WI38 (cell line): ENCODE measurements around the gene RAB8A.

Source experiments
- H3K4me3 ChIP-seq: 2 replicates; pipeline ENCODE4 v1.5.1; 2011; ENCODE audit warnings: low read depth, mild to moderate bottlenecking, control low read depth, low read length
- TF ChIP-seq, protein P1 (sequence below): IDR thresholded peaks from 2 replicates; pipeline ENCODE4 v1.5.1; 2012; ENCODE audit warnings: low read depth, mild to moderate bottlenecking, control low read depth, low read length

Gene RAB8A

DNA sequence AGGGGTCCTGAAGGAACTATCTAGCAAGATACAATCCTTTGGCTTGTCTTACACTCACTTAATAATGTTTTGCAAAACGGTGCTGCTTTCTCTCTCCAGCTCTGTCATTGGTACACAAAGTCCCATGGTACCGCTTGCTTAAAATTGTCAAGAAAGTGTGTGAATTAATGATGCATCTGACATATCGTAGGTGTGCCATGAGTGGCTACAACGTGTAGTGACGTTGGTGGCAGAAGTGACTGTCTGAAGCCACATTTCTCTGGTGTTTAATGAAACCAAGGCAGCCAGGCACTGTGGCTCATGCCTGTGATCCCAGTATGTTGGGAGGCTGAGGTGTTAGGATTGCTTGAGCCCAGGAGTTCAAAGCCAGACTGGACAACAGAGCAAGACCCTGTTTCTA lies 34.4 kb downstream of the RAB8A start:
- H3K4me3 ChIP-seq, result no peak overlapping the region
- TF ChIP-seq, protein P1, sequence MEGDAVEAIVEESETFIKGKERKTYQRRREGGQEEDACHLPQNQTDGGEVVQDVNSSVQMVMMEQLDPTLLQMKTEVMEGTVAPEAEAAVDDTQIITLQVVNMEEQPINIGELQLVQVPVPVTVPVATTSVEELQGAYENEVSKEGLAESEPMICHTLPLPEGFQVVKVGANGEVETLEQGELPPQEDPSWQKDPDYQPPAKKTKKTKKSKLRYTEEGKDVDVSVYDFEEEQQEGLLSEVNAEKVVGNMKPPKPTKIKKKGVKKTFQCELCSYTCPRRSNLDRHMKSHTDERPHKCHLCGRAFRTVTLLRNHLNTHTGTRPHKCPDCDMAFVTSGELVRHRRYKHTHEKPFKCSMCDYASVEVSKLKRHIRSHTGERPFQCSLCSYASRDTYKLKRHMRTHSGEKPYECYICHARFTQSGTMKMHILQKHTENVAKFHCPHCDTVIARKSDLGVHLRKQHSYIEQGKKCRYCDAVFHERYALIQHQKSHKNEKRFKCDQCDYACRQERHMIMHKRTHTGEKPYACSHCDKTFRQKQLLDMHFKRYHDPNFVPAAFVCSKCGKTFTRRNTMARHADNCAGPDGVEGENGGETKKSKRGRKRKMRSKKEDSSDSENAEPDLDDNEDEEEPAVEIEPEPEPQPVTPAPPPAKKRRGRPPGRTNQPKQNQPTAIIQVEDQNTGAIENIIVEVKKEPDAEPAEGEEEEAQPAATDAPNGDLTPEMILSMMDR, result no peak

DNA sequence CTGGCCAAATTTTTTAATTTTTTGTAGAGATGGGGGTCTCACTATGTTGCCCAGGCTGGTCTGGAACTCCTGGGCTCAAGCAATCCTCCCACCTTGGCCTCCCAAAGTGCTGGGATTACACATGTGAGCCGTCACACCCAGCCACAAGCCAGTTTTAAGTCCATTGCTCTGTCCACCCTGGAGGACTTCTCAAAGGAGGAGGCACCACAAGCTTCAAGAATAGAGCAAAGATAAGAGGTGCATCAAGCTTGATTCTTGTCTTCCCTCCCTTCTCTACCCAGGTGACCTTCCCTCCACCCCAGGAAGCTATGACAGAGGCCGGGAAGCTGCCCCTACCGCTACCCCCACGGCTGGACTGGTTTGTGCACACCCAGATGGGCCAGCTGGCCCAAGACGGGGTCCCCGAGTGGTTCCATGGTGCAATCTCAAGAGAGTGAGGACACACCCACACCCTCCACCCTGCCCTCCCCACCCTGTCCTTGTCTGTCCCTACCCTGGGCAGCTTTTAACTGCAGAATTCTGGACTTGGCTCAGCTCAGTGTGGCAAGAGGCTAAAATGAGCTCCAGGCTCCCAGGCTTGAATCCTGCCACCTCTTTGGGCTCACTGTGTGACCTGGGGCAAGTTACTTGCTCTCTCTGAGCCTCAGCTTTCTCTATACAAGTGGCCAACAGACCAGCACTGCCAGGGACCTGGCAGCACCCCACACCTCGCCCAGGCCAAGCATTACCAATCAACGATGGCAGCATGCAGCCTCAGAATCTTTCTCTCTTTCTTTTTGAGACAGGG lies 36.9 kb downstream of the RAB8A start:
- no peak overlapping the region for H3K4me3 ChIP-seq
- TF ChIP-seq, protein P1, result no peak

DNA sequence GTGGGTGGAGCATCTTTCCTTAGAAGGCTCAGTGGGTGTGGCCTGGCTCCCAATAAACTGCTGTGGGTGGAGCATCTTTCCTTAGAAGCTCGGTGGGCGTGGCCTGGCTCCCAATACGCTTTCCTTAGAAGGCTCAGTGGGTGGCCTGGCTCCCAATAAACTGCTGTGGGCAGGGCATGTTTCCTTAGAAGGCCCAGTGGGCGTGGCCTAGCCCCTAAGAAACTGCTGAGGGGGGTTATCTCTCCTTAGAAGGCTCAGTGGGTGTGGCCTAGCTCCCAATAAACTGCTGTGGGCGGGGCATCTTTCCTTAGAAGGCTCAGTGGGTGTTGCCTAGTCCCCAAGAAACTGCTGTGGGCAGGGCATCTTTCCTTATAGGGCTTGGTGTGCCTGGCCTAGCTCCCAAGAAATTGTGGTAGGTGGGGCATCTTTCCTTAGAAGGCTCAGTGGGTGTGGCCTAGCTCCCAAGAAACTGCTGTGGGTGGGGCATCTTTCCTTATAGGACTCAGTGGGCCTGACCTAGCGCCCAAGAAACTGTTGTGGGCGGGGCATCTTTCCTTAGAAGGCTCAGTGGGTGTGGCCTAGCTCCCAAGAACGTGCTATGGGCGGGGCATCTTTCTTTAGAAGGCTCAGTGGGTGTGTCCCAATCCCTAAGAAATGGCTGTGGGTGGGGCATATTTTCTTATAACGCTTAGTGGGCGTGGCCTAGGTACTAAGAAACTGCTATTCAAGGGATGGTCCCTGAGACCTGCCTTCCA lies 42.1 kb downstream of the RAB8A start:
- TF ChIP-seq, protein P1, result no peak
- no peak overlapping the region for H3K4me3 ChIP-seq

DNA sequence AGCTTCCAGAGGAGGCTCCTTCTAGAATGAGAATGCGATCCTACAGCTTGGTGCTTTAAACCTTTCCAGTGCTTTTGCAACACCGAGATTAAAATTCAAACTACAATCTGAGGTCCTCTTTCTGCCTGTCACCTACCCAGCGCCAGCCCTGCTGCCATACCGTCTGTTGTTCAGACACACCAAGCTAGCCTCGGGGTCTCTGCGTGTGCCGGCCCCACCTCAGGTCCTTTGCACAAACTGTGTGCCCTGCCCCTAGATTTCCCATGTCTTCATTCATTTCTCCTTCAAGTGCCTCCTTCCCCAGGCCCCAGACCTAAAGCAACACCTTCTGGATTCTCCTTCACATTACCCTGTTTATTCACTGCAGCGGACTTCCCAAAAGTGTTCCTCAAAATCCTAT lies 42.9 kb downstream of the RAB8A start:
- TF ChIP-seq, protein P1, result no peak
- no peak overlapping the region for H3K4me3 ChIP-seq

DNA sequence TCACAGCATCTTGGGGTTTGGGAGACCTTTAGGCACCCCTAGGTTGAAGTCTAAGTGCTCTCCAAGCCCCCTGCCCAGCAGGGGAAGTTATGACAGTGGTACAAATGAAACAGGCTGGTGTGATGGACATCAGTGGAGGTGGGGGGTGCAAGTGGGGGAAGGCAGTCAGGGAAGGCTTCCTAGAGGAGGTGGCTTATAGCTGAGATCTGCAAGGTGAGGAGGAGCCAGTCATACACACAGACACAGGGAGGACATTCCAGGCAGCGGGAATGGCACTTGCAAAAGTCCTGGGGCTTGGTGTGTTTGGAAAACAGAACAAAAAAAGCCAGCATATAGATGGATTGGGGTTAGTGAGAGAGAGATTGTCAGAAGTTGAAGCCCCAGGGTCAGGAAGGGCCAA lies 43.4 kb downstream of the RAB8A start:
- TF ChIP-seq, protein P1, result no peak
- H3K4me3 ChIP-seq, result no peak overlapping the region

DNA sequence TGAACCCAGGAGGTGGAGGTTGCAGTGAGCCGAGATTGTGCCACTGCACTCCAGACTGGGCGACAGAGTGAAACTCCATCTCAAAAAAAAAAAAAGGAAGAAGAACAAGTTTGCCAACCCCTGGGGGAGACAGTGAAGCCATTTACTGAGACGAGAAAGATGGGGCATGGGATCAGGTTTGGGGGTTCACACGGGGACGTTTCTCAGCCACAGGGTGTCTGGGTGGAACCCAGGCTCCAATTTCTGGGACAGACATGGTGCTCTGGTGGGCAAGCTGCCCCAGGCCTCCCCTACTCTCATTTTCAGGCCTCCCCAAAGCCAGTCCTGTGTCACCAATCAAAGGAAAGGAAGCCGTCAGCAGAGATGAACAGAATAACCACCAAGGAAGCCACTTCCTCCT lies 45.2 kb downstream of the RAB8A start:
- TF ChIP-seq, protein P1, result no peak
- H3K4me3 ChIP-seq, result no peak overlapping the region

DNA sequence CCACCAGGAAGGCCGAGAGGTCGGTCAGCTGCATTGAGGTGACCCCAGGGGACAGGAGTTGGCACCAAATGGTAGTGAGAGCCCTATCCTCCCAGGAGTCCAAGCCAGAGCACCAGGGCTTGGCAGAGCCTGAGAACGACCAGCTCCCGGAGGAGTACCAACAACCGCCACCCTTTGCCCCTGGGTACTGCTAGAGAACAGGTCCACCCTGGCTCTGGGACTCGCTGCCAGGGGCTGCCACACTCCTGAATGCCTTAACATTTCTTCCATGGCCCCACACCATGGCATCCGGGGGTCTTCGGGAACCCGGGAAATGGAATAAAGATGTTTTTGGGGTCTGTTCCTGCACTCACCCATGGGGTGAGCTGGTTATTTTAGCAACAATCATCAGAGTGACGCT lies 45.9 kb downstream of the RAB8A start:
- TF ChIP-seq, protein P1, result no peak
- H3K4me3 ChIP-seq, result no peak overlapping the region
